Neuronal stem cell (in vitro differentiated cells): ENCODE results near the gene PRRG3.
A peak's percentile ranks its signal among the peaks of the same experiment; 100 is the strongest.

Source experiments
- DNase-seq: peaks from one replicate; pipeline ENCODE4 v3.0.0-alpha.2; 2013; ENCODE audit warnings: low spot score
- H2AFZ ChIP-seq: one replicate; pipeline ENCODE4 v1.6.1; 2013; ENCODE audit warnings: mild to moderate bottlenecking, low read length, inconsistent platforms
- H2AK5ac ChIP-seq: 2 replicates; pipeline ENCODE4 v1.6.1; 2013; ENCODE audit warnings: low read depth, mild to moderate bottlenecking, inconsistent platforms, low read length, moderate library complexity, mixed read lengths
- H2BK120ac ChIP-seq: 2 replicates; pipeline ENCODE4 v1.6.1; 2013; ENCODE audit warnings: low read depth, mild to moderate bottlenecking, inconsistent platforms, low read length, moderate library complexity, mixed read lengths
- H2BK12ac ChIP-seq: one replicate; pipeline ENCODE4 v1.6.1; 2013; ENCODE audit warnings: low read length, inconsistent platforms
- H2BK15ac ChIP-seq: 2 replicates; pipeline ENCODE4 v1.6.1; 2013; ENCODE audit warnings: mild to moderate bottlenecking, low read length, inconsistent platforms, mixed read lengths
- H2BK5ac ChIP-seq: one replicate; pipeline ENCODE4 v1.6.1; 2013; ENCODE audit warnings: inconsistent platforms, mild to moderate bottlenecking, low read length, moderate library complexity
- H3K14ac ChIP-seq: one replicate; pipeline ENCODE4 v1.6.1; 2013; ENCODE audit warnings: low read length, inconsistent platforms
- H3K18ac ChIP-seq: 2 replicates; pipeline ENCODE4 v1.6.1; 2013; ENCODE audit warnings: low read length, inconsistent platforms
- H3K23ac ChIP-seq: 2 replicates; pipeline ENCODE4 v1.6.1; 2013; ENCODE audit warnings: low read depth, mild to moderate bottlenecking, mixed read lengths, low read length, inconsistent platforms; ENCODE audit not compliant: poor library complexity
- H3K27ac ChIP-seq: replicated peaks from 3 replicates; pipeline ENCODE4 v1.5.1; 2013; ENCODE audit warnings: low read length, inconsistent platforms
- H3K27me3 ChIP-seq, 3 experiments: 2 replicates each; pipeline ENCODE4 v1.6.1; 2013; ENCODE audit warnings: low read length in 3 of 3, mild to moderate bottlenecking in 2 of 3, inconsistent platforms in 1 of 3, low read depth in 1 of 3, mixed read lengths in 1 of 3, moderate library complexity in 1 of 3; ENCODE audit not compliant: control insufficient read depth in 3 of 3, insufficient read depth in 3 of 3
- H3K36me3 ChIP-seq, 2 donors: replicated peaks in 1 of 2; 2 replicates each; pipeline ENCODE4 v1.6.1; 2013; ENCODE audit warnings: low read length in 2 of 2; ENCODE audit not compliant: control insufficient read depth in 2 of 2, insufficient read depth in 2 of 2
- H3K4ac ChIP-seq: 2 replicates; pipeline ENCODE4 v1.6.1; 2013; ENCODE audit warnings: inconsistent platforms, mild to moderate bottlenecking, low read length, moderate library complexity
- H3K4me1 ChIP-seq, 2 donors: 1 replicate in 1 of 2; 2 replicates in 1 of 2; pipeline ENCODE4 v1.6.1; 2013; ENCODE audit warnings: low read length in 2 of 2, low read depth in 1 of 2; ENCODE audit not compliant: control insufficient read depth in 2 of 2, insufficient read depth in 1 of 2
- H3K4me2 ChIP-seq: one replicate; pipeline ENCODE4 v1.6.1; 2013; ENCODE audit warnings: mild to moderate bottlenecking, low read length, inconsistent platforms; ENCODE audit not compliant: insufficient read depth, poor library complexity, severe bottlenecking
- H3K4me3 ChIP-seq, 2 donors: 2 replicates each; pipeline ENCODE4 v1.5.1; 2013; ENCODE audit warnings: low read length in 2 of 2, mild to moderate bottlenecking in 2 of 2, inconsistent platforms in 1 of 2, moderate library complexity in 1 of 2
- H3K79me1 ChIP-seq: one replicate; pipeline ENCODE4 v1.6.1; 2013; ENCODE audit warnings: low read depth, mild to moderate bottlenecking, inconsistent platforms, low read length, moderate library complexity
- H3K9ac ChIP-seq: one replicate; pipeline ENCODE4 v1.6.1; 2013; ENCODE audit warnings: mild to moderate bottlenecking, low read depth, low read length, inconsistent platforms; ENCODE audit not compliant: poor library complexity
- H3K9me3 ChIP-seq, 2 donors: replicated peaks in 1 of 2; 2 replicates each; pipeline versions ENCODE3 to v1.6.1; 2013; ENCODE audit warnings: low read length in 2 of 2, mild to moderate bottlenecking in 2 of 2, inconsistent platforms in 1 of 2, low read depth in 1 of 2, mixed read lengths in 1 of 2, moderate library complexity in 1 of 2; ENCODE audit not compliant: control insufficient read depth in 2 of 2, insufficient read depth in 1 of 2
- H4K8ac ChIP-seq: one replicate; pipeline ENCODE4 v1.6.1; 2013; ENCODE audit warnings: low read depth, mild to moderate bottlenecking, inconsistent platforms, low read length, moderate library complexity
- H4K91ac ChIP-seq: one replicate; pipeline ENCODE4 v1.6.1; 2013; ENCODE audit warnings: low read length, low read depth, mild to moderate bottlenecking, inconsistent platforms; ENCODE audit not compliant: poor library complexity
- WGBS, 2 donors: extraction: QIAGEN DNeasy Blood & Tissue Kit; methylation state at CpG; one replicate each; pipeline ENCODE4 v1.1.7; 2013; ENCODE audit warnings: missing lambda C conversion rate in 2 of 2, mixed read lengths in 1 of 2; ENCODE audit not compliant: insufficient read length in 2 of 2, insufficient replicate concordance in 1 of 2; ENCODE audit errors: extremely low coverage in 2 of 2; 5-methylcytosine and 5-hydroxymethylcytosine counted together

PRRG3 gene

GRCh38 chrX:151679798-151680402, 15.4 kb upstream of the PRRG3 start:
- H3K9me3 ChIP-seq = no peaks in the 10 kb centered on the region
- H3K36me3 ChIP-seq = no peaks in the 10 kb centered on the region
- no peak overlapping the region for H2BK15ac ChIP-seq
- H2BK120ac ChIP-seq = no peak overlapping the region
- peaks cover 0 to 5% (median 0%) of the 10 kb centered on the region in 3 experiments for H3K27me3 ChIP-seq
- no peak overlapping the region for H3K14ac ChIP-seq
- H3K4me3 ChIP-seq = no peak overlapping the region
- H3K4me2 ChIP-seq = no peak overlapping the region
- no peak for DNase-seq
- H4K8ac ChIP-seq = no peak overlapping the region
- no peak overlapping the region for H3K23ac ChIP-seq
- no peak overlapping the region for H2AK5ac ChIP-seq
- no peak overlapping the region for H3K9ac ChIP-seq
- no CpG with 5 or more reads among the region's 5 CpGs for WGBS, 2 donors
- H3K18ac ChIP-seq = no peak overlapping the region
- H3K4ac ChIP-seq = no peak overlapping the region
- H2BK12ac ChIP-seq = no peak overlapping the region
- no peak overlapping the region for H3K27ac ChIP-seq
- H4K91ac ChIP-seq = no peak overlapping the region
- no peaks in the 10 kb centered on the region for H3K79me1 ChIP-seq
- H2BK5ac ChIP-seq = no peak overlapping the region
- H2AFZ ChIP-seq = no peak overlapping the region
- H3K4me1 ChIP-seq = peaks cover 0 to 10% of the 10 kb centered on the region in 2 donors

- Histone ChIP-seq H2BK5ac (no peak overlapping the region), H3K27me3 (peaks cover 0 to 5% (median 0%) of the 10 kb centered on the region in 3 experiments), H2AFZ (no peak overlapping the region), H3K4me3 (no peak overlapping the region), H3K4me2 (no peak overlapping the region), H2BK12ac (no peak overlapping the region), H2AK5ac (no peak overlapping the region), H3K9me3 (no peaks in the 10 kb centered on the region), H3K23ac (no peak overlapping the region), H3K27ac (no peak overlapping the region), H3K9ac (no peak overlapping the region), H3K36me3 (no peaks in the 10 kb centered on the region), H3K4me1 (peaks cover 0 to 9% of the 10 kb centered on the region in 2 donors), H4K8ac (no peak overlapping the region), H3K79me1 (no peaks in the 10 kb centered on the region), H3K18ac (no peak overlapping the region), H3K4ac (no peak overlapping the region), H3K14ac (no peak overlapping the region), H2BK15ac (peak overlapping the region; percentile 49), H4K91ac (no peak overlapping the region), H2BK120ac (no peak overlapping the region)
- WGBS, 2 donors = no CpG with 5 or more reads among the region's 4 CpGs
- peak; percentile 52 for DNase-seq
Measured at GRCh38 chrX:151680805-151681204, 14.5 kb upstream of the PRRG3 start.

GRCh38 chrX:151687635-151688034, 7.6 kb upstream of the PRRG3 start:
- Histone ChIP-seq H2AFZ (no peak overlapping the region), H3K27me3 (peaks cover 0 to 8% (median 0%) of the 10 kb centered on the region in 3 experiments), H3K18ac (no peak overlapping the region), H3K23ac (no peak overlapping the region), H3K4me3 (no peak overlapping the region), H3K9me3 (no peaks in the 10 kb centered on the region), H3K4ac (no peak overlapping the region), H3K27ac (no peak overlapping the region), H2BK12ac (no peak overlapping the region), H4K91ac (no peak overlapping the region), H3K36me3 (no peaks in the 10 kb centered on the region), H2BK5ac (no peak overlapping the region), H3K4me2 (no peak overlapping the region), H4K8ac (no peak overlapping the region), H3K79me1 (no peaks in the 10 kb centered on the region), H3K4me1 (no peaks in the 10 kb centered on the region), H2AK5ac (no peak overlapping the region), H3K9ac (no peak overlapping the region), H3K14ac (no peak overlapping the region), H2BK120ac (no peak overlapping the region), H2BK15ac (no peak overlapping the region)
- no peak for DNase-seq

- no peaks in the 10 kb centered on the region for H3K36me3 ChIP-seq
- no peak overlapping the region for H3K9ac ChIP-seq
- H2AFZ ChIP-seq = no peak overlapping the region
- no peak overlapping the region for H3K4me2 ChIP-seq
- DNase-seq = no peak
- peaks cover 0 to 4% (median 0%) of the 10 kb centered on the region in 3 experiments for H3K27me3 ChIP-seq
- no peaks in the 10 kb centered on the region for H3K4me1 ChIP-seq
- H2BK12ac ChIP-seq = no peak overlapping the region
- H3K23ac ChIP-seq = no peak overlapping the region
- no peak overlapping the region for H2AK5ac ChIP-seq
- H2BK120ac ChIP-seq = no peak overlapping the region
- no peak overlapping the region for H4K91ac ChIP-seq
- no peak overlapping the region for H3K14ac ChIP-seq
- no peak overlapping the region for H4K8ac ChIP-seq
- no peaks in the 10 kb centered on the region for H3K79me1 ChIP-seq
- H3K18ac ChIP-seq = no peak overlapping the region
- no peak overlapping the region for H3K4ac ChIP-seq
- no peaks in the 10 kb centered on the region for H3K9me3 ChIP-seq
- H2BK15ac ChIP-seq = no peak overlapping the region
- H3K27ac ChIP-seq = no peak overlapping the region
- no peak overlapping the region for H2BK5ac ChIP-seq
- no peak overlapping the region for H3K4me3 ChIP-seq
Measured at GRCh38 chrX:151688695-151689094, 6.6 kb upstream of the PRRG3 start.
